Activated CD8-positive, alpha-beta T cell treated with anti-CD3 and anti-CD28 coated beads for 36 hours (primary cell): ENCODE data around the gene OSER1. TPM values are rescaled to one million over a fixed set of nuclear protein-coding genes. Genes with fewer than 3 reads are reported as not detected.

Experiments used
- ATAC-seq: fragments of 200-7000 bp; cut with Tn5 transposase; one replicate; pipeline ENCODE4 v1.10.0; 2021; ENCODE audit warnings: mild to moderate bottlenecking, moderate library complexity
- CTCF ChIA-PET: fragments of 350-600 bp; sonication (Branson Sonifier 250); formaldehyde crosslinking; loops from one replicate; lab custom pipeline; 2021; ENCODE audit warnings: antibody characterized with exemption; lab: Charles Lee
- POLR2A ChIA-PET: fragments of 350-600 bp; sonication (Branson Sonifier 250); formaldehyde crosslinking; loops from one replicate; lab custom pipeline; 2021; ENCODE audit warnings: antibody characterized with exemption; lab: Charles Lee
- DNase-seq: peaks from one replicate; pipeline ENCODE4 v3.0.0-alpha.2; 2020
- H3K27ac Mint-ChIP-seq: one replicate; pipeline ENCODE4 v1.8.0; 2021; ENCODE audit warnings: mild to moderate bottlenecking, mixed read lengths
- H3K27me3 Mint-ChIP-seq: one replicate; pipeline ENCODE4 v1.8.0; 2021; ENCODE audit warnings: mixed read lengths
- H3K36me3 Mint-ChIP-seq: one replicate; pipeline ENCODE4 v1.8.0; 2021; ENCODE audit warnings: low read depth, mixed read lengths
- H3K4me1 Mint-ChIP-seq: one replicate; pipeline ENCODE4 v1.8.0; 2021; ENCODE audit warnings: low read depth, mixed read lengths
- H3K4me3 Mint-ChIP-seq: one replicate; pipeline ENCODE4 v1.8.0; 2021; ENCODE audit warnings: mild to moderate bottlenecking, moderate library complexity, mixed read lengths
- H3K9me3 Mint-ChIP-seq: one replicate; pipeline ENCODE4 v1.8.0; 2021; ENCODE audit warnings: mixed read lengths
- CTCF ChIP-seq: fragments of 200-600 bp; IDR thresholded peaks from one replicate; pipeline ENCODE4 v1.8.0; 2022; ENCODE audit warnings: antibody characterized with exemption, mild to moderate bottlenecking
- intact Hi-C: fragments of 100-400 bp; cut with micrococcal nuclease; formaldehyde crosslinking; loops from one replicate; pipeline ENCODE4 v1.10.0; 2022
- total RNA-seq, 2 experiments: library from RNA; stranded (reverse); gene quantifications; one replicate each; pipeline ENCODE4 v1.2.3, GENCODE V29; 2021

Gene OSER1
- total RNA-seq, 2 experiments from 2014 or later = 20.9 to 23.3 TPM

GRCh38 chr20:44253528-44253927 lies 43.0 kb upstream of the OSER1 start:
- peaks cover 3% of the 10 kb centered on the region for H3K27me3 Mint-ChIP-seq
- H3K27ac Mint-ChIP-seq = no peak overlapping the region
- H3K4me1 Mint-ChIP-seq = no peaks in the 10 kb centered on the region
- DNase-seq (no peak), ATAC-seq (no peak)
- intact Hi-C loops = no loop called here
- H3K9me3 Mint-ChIP-seq = no peaks in the 10 kb centered on the region
- ChIA-PET CTCF (interaction anchor here (1.7 to 1.8 kb wide), 2 partner anchors 9 to 58 kb away, joined by 5 to 7 read pairs; partner anchors contain the start of gene FITM2), POLR2A (no interaction called here)
- no peaks in the 10 kb centered on the region for H3K36me3 Mint-ChIP-seq
- no peak overlapping the region for H3K4me3 Mint-ChIP-seq
- no peak for TF ChIP-seq CTCF

GRCh38 chr20:44251284-44251683 lies 40.7 kb upstream of the OSER1 start:
- H3K27me3 Mint-ChIP-seq = peaks cover 12% of the 10 kb centered on the region
- CTCF ChIA-PET = no interaction called here
- intact Hi-C loops = no loop called here
- H3K4me1 Mint-ChIP-seq = peaks cover 6% of the 10 kb centered on the region
- POLR2A ChIA-PET = no interaction called here
- ATAC-seq (no peak), DNase-seq (no peak)
- H3K4me3 Mint-ChIP-seq = no peak overlapping the region
- no peak for TF ChIP-seq CTCF
- no peaks in the 10 kb centered on the region for H3K9me3 Mint-ChIP-seq
- no peak overlapping the region for H3K27ac Mint-ChIP-seq
- no peaks in the 10 kb centered on the region for H3K36me3 Mint-ChIP-seq

- no peaks in the 10 kb centered on the region for H3K36me3 Mint-ChIP-seq
- peaks cover 6% of the 10 kb centered on the region for H3K4me1 Mint-ChIP-seq
- no peaks in the 10 kb centered on the region for H3K9me3 Mint-ChIP-seq
- ATAC-seq (no peak), DNase-seq (no peak)
- H3K27me3 Mint-ChIP-seq = peaks cover 14% of the 10 kb centered on the region
- no peak overlapping the region for H3K27ac Mint-ChIP-seq
- no peak overlapping the region for H3K4me3 Mint-ChIP-seq
- POLR2A ChIA-PET = interaction anchor here (0.5 kb wide), 1 partner anchor 388 kb away, joined by 3 read pairs; no protein-coding TSS in a partner anchor
- TF ChIP-seq CTCF = no peak
- CTCF ChIA-PET = no interaction called here
- intact Hi-C loops = no loop called here
Observed at GRCh38 chr20:44248410-44248759, 37.8 kb upstream of the OSER1 start.

- ATAC-seq (peak; percentile 76), DNase-seq (peak; percentile 44)
- intact Hi-C loops = no loop called here
- CTCF ChIA-PET = interaction anchor here (0.7 to 1.7 kb wide), 2 partner anchors 30 to 116 kb away, joined by 3 to 6 read pairs; no protein-coding TSS in a partner anchor
- Mint-ChIP-seq H3K27ac (no peak overlapping the region), H3K36me3 (no peaks in the 10 kb centered on the region), H3K9me3 (no peaks in the 10 kb centered on the region), H3K27me3 (peaks cover 14% of the 10 kb centered on the region), H3K4me1 (peaks cover 6% of the 10 kb centered on the region), H3K4me3 (no peak overlapping the region)
- POLR2A ChIA-PET = interaction anchor here (0.5 kb wide), 1 partner anchor 389 kb away, joined by 3 read pairs; no protein-coding TSS in a partner anchor
- peak; percentile 39 for TF ChIP-seq CTCF
Observed at GRCh38 chr20:44247586-44248409, 37.2 kb upstream of the OSER1 start.

GRCh38 chr20:44247131-44247571 lies 36.6 kb upstream of the OSER1 start, which contains the start of gene GDAP1L1:
Gene GDAP1L1 (plus strand): TSS chr20:44247308. CDS start chr20:44247335, 27 bp downstream.
- no peak for TF ChIP-seq CTCF
- peaks cover 6% of the 10 kb centered on the region for H3K4me1 Mint-ChIP-seq
- ChIA-PET CTCF (interaction anchor here (0.7 to 1.7 kb wide), 2 partner anchors 29 to 116 kb away, joined by 3 to 6 read pairs; no protein-coding TSS in a partner anchor), POLR2A (no interaction called here)
- no peak within 1 kb of the TSS for H3K27ac Mint-ChIP-seq
- no peaks in the 10 kb centered on the region for H3K9me3 Mint-ChIP-seq
- peaks cover 14% of the 10 kb centered on the region for H3K27me3 Mint-ChIP-seq
- DNase-seq = no peak
- no peak for ATAC-seq
- no peaks in the 10 kb centered on the region for H3K36me3 Mint-ChIP-seq
- no peak within 1 kb of the TSS for H3K4me3 Mint-ChIP-seq
- intact Hi-C loops = no loop called here
